GM18507 (cell line): Measurements from ENCODE around the gene TIMM17A.
"Not testable (repeated sequence)": the region's sequence is repeated elsewhere in the genome, so short reads cannot be mapped to it uniquely, and the experiment has no call there.

Experiments
- DNase-seq: peaks from one replicate; pipeline ENCODE4 v3.0.0; 2011; ENCODE audit warnings: low read depth; ENCODE audit not compliant: insufficient read length; ENCODE audit errors: extremely low spot score
- FAIRE-seq: peaks from 2 replicates; lab custom pipeline; 2011; peaks lifted over from hg19 to GRCh38; lab: Jason Lieb, UNC

Gene TIMM17A

DNA sequence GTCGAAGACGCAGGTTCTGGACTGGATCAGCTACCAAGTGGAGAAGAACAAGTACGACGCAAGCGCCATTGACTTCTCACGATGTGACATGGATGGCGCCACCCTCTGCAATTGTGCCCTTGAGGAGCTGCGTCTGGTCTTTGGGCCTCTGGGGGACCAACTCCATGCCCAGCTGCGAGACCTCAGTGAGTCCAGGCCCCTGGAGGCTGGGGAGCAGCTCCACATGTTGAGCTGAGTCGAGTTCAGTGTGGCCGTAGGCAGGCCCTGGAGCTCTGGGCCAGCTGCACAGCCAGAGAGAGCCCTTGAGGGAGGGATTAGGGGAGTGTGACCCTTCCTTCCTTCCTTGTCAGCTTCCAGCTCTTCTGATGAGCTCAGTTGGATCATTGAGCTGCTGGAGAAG lies 56.7 kb downstream of the TIMM17A start:
- FAIRE-seq (no peak), DNase-seq (no peak)

DNA sequence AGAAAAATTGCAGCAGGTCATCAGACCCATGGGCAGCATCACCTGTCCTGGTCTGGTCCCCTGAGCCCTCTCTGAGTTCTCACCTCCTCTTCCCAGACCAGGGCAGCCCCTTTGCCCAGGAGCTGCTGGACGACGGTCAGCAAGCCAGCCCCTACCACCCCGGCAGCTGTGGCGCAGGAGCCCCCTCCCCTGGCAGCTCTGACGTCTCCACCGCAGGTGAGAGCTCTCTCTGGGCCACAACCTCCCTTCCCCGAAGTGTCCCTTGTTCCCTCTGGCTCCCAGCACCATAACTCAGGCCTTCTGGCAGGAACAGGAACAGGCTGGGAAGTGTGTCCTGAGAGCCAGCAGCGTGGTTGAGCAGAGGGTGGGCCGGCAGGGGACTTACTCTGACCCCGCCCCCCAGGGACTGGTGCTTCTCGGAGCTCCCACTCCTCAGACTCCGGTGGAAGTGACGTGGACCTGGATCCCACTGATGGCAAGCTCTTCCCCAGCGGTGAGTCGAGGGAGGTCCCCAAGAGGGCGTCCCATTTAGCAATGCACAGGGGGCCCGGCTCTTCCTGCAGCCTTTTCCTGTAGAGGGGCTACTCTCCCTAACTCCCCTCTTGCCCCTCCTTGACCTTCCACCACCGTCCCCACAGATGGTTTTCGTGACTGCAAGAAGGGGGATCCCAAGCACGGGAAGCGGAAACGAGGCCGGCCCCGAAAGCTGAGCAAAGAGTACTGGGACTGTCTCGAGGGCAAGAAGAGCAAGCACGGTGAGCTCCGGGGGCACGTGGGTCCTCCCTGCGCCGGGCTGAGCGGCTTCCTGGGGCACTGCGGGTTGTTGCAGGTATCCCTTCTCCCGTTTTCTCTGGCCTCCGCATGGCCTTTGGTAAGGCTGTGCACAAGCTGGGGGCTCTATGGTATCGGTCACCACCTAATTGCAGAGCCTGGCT lies 57.5 kb downstream of the TIMM17A start:
- DNase-seq (no peak), FAIRE-seq (no peak)

DNA sequence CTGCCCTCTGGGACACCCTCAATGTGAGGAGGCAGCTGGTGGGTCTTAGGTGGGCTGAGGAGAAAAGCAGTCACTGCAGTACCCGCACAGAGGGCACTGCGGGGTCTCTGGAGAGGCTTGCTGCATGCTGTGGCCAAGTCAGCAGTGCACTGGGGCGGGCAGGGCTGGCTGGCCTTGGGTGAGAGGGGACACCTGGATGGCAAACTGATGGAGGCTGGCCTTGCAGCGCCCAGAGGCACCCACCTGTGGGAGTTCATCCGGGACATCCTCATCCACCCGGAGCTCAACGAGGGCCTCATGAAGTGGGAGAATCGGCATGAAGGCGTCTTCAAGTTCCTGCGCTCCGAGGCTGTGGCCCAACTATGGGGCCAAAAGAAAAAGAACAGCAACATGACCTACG lies 58.3 kb downstream of the TIMM17A start:
- FAIRE-seq (no peak), DNase-seq (no peak)

DNA sequence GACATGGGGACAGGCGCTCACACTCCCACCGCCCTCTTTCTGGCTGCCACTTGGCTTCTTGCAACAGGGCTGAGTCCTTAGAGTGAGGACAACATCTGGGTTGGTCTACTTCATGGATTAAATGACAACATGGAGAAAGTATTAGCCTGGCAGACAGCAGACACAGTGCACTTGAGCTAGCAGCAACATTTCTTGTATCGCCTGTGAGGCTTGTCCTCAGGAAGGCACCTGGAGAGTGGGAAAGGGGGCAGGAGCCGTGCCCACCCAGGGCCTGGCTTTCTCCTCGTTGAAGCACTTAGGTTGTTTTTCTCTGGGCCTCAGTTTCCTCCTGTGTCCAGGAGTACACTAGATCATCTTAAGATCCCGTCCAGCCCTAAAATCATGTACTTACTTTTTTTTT lies 58.8 kb downstream of the TIMM17A start:
- no peak for FAIRE-seq
- no peak for DNase-seq

DNA sequence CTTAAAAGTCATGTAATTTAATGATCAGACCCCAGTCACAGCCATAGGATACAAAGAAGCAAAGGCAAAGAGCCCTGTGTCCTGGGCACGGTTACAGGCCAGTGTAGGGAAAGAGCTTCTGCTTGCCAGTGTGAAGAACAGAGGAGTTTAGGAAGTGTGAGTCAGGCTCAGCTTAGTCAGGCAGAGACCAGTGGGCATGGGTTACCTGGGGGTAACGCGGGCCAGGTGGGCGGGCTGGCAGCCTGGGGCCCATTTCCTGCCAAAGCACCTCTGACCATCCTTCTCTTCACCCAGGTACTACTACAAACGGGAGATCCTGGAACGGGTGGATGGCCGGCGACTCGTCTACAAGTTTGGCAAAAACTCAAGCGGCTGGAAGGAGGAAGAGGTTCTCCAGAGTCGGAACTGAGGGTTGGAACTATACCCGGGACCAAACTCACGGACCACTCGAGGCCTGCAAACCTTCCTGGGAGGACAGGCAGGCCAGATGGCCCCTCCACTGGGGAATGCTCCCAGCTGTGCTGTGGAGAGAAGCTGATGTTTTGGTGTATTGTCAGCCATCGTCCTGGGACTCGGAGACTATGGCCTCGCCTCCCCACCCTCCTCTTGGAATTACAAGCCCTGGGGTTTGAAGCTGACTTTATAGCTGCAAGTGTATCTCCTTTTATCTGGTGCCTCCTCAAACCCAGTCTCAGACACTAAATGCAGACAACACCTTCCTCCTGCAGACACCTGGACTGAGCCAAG lies 59.8 kb downstream of the TIMM17A start:
- no peak for FAIRE-seq
- DNase-seq: no peak

DNA sequence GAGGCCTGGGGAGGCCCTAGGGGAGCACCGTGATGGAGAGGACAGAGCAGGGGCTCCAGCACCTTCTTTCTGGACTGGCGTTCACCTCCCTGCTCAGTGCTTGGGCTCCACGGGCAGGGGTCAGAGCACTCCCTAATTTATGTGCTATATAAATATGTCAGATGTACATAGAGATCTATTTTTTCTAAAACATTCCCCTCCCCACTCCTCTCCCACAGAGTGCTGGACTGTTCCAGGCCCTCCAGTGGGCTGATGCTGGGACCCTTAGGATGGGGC lies 60.3 kb downstream of the TIMM17A start:
- FAIRE-seq: no peak
- DNase-seq: no peak

DNA sequence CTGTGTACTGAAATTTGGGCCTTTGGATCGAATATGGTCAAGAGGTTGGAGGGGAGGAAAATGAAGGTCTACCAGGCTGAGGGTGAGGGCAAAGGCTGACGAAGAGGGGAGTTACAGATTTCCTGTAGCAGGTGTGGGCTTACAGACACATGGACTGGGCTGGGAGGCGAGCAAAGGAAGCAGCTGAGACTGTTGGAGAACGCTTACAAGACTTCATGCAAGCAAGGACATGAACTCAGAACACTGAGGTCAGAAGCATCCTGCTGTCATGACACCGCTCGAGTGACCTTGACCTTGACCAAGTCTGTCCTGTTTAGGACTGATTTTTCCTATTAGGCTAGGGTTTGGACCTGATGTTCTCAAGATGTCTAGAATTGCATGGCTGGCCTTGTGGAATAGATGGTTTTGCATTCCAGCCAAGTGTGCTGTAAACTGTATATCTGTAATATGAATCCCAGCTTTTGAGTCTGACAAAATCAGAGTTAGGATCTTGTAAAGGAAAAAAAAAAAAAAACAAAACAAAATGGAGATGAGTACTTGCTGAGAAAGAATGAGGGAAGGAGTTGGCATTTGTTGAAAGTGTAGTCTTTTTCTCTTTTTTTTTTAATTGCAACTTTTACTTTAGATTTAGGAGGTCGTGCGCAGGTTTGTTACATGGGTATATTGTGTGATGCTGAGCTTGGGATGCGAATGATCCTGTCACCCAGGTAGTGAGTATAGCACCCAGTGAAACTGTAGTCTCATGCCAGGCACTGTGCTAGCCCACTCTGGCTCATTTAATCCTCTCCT lies 60.9 kb downstream of the TIMM17A start:
- DNase-seq (no peak), FAIRE-seq (no peak)

DNA sequence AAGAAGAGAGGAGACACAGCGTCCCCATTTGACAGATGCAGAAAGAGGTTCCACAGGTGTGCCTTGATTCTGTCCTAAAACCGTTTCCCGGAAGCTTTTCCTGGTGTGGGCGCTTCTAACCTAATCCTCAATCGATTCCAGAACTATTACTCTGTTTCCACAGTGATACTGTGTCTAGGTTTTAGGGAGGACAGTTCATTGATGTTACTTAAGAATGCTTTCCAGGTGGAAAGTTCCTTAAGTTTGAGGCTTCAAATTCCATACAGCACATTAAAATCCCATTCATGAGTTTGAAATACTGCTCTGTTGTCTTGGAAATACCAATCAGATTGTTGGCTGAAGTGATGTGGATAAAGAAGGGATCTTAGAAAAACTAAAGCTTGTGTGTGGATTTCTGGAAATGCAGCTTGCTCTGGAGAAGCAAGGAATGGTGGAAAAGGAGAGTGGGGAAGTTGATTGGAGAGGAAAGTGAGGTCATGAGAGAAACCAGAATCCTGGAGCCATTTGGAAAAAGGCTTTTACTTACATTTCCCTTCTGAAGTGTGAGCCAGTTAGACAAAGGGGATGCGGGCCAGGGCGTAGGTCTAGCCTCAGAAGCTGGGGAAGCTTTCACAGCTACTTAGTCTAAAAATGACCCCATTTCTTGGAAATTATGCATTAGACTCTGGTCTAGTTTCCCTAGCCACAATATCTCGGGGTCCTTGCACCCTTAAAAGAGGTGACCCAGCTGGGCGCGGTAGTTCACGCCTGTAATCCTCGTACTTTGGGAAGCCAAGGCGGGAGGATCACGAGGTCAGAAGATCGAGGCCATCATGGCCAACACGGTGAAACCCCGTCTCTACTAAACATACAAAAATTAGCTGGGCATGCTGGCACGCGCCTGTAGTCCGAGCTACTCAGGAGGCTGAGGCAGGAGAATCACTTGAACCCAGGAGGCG lies 61.8 kb downstream of the TIMM17A start:
- DNase-seq: no peak
- no peak for FAIRE-seq

DNA sequence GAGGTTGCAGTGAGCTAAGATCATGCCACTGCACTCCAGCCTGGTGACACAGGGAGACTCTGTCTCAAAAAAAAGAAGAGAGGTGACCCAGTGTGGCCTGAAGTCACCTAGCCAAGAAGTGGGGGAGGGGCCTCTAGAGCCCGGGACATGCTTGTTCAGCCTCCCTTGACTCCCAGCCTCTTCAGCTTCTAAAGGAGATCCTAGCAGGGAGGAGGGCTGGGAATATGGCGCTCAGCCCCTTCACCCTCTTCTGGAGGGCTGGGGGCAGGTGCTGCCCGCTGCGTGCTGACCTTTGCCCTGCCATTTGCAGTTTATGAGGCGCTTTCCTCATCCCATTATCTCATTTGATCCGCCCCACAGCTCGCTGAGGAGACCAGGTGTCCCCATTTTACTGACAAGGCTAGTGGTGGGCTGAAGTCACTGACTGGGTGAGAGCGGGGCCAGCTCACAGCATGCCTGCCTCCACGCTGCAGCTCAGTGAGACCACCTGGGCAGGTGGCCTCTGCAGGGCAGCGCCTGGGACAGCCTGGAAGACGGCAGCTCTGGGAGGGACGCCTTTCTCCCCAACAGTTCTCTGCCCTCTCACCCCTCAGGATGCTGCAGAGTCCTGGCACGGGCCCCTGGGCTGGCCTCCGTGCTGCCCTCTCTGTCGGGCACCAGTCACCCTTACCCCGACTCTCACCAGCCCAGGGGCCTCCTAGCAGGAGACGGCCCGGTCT lies 62.6 kb downstream of the TIMM17A start:
- DNase-seq (no peak), FAIRE-seq (no peak)

DNA sequence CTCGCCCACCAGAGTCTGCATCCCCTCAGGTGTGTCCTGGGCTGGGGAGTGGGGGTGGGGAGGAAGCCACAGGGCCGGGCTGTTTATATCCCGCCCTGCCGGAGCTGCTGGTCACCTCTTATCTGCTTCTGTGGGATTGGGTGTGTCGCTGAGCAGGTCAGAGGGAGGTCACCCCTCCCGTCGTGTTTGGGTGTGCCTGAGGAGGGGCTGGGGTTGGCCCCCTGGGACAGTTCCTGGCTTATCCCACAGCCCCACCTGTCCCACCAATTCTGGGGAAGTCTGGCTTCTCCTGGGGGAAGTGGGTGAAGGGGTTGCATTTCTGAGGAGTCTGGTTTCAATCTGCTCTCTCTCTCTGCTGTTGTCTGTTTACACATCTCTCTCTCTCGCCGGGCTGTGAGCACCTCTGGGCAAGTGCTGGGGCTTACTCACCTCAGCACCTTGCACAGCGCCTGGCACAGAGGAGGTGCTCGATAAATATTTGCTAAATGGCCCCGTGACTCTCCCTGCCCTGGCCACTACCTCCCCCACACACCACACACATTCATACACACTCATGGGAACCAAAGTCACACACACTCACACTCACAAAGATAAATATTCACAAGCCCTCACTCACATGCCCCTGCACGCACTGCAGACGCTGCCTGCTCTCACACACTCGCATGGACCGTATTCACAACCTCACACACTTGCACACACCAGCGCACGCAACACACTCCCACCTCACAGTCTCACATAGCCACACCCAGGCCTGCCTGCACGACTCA lies 63.3 kb downstream of the TIMM17A start:
- FAIRE-seq (no peak), DNase-seq (no peak)

DNA sequence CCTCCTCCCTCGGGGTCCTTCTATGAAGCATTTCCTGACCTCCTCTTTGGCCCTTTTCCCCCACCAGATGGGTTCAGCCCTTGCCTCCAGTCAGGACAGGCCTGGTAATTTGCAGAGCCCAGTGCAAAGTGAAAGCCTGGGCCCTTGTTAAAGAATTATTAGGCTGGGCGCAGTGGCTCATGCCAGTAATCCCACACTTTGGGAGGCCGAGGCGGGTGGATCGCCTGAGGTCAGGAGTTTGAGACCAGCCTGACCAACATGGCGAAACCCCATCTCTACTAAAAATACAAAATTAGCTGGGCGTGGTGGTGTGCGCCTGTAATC lies 63.9 kb downstream of the TIMM17A start:
- not testable (repeated sequence) for DNase-seq, FAIRE-seq
